HepG2 (cell line): Measurements from ENCODE around the gene HOXA4. TPM values are rescaled to one million over a fixed set of nuclear protein-coding genes. Genes with fewer than 3 reads are reported as not detected.

Experiments
- ARID2 ChIP-seq: sonication (generic); formaldehyde crosslinking; IDR thresholded peaks from 2 replicates; pipeline ENCODE4 v1.8.1; 2022; ENCODE audit warnings: mild to moderate bottlenecking, missing genetic modification reagents, borderline replicate concordance
- ARNT2 ChIP-seq: sonication (generic); formaldehyde crosslinking; IDR thresholded peaks from 2 replicates; pipeline ENCODE4 v1.8.0; 2022; ENCODE audit warnings: mild to moderate bottlenecking, low read depth, missing genetic modification reagents, moderate library complexity
- ATF7-NPFF ChIP-seq: sonication (generic); formaldehyde crosslinking; IDR thresholded peaks from 2 replicates; pipeline ENCODE4 v1.8.1; 2023; ENCODE audit warnings: mild to moderate bottlenecking, low read depth, missing genetic modification reagents, moderate library complexity
- HCFC1 ChIP-seq: fragments of 150-350 bp; IDR thresholded peaks from 2 replicates; pipeline ENCODE4 v1.6.1; 2014; ENCODE audit warnings: low read depth, low read length
- SAP130 ChIP-seq: IDR thresholded peaks from 2 replicates; pipeline ENCODE4 v1.6.1; 2016; ENCODE audit warnings: low read depth
- SMC3 ChIP-seq: IDR thresholded peaks from 2 replicates; pipeline ENCODE4 v1.6.1; 2011; ENCODE audit warnings: low read length, improper control_type of control experiment
- SNAPC2 ChIP-seq: sonication (generic); formaldehyde crosslinking; IDR thresholded peaks from 2 replicates; pipeline ENCODE4 v1.8.1; 2022; ENCODE audit warnings: mild to moderate bottlenecking, missing genetic modification reagents
- ZBTB42 ChIP-seq: sonication (generic); formaldehyde crosslinking; IDR thresholded peaks from 2 replicates; pipeline ENCODE4 v1.5.0; 2020; ENCODE audit warnings: mild to moderate bottlenecking, missing genetic modification reagents
- ZBTB7B ChIP-seq: sonication (generic); formaldehyde crosslinking; IDR thresholded peaks from 2 replicates; pipeline ENCODE4 v1.4.0; 2020; ENCODE audit warnings: missing genetic modification reagents
- ZNF446 ChIP-seq: sonication (generic); formaldehyde crosslinking; IDR thresholded peaks from 2 replicates; pipeline ENCODE4 v1.5.0; 2020; ENCODE audit warnings: mild to moderate bottlenecking, missing genetic modification reagents
- ZNF605 ChIP-seq: sonication (generic); formaldehyde crosslinking; IDR thresholded peaks from 2 replicates; pipeline ENCODE4 v1.8.0; 2022; ENCODE audit warnings: mild to moderate bottlenecking, missing genetic modification reagents
- ZSCAN30 ChIP-seq: sonication (generic); formaldehyde crosslinking; IDR thresholded peaks from 2 replicates; pipeline ENCODE4 v1.5.0; 2020; ENCODE audit warnings: mild to moderate bottlenecking, missing genetic modification reagents
- polyA plus RNA-seq, 8 experiments: library from polyadenylated mRNA; depleted of rRNA in 3 of 8; stranded (reverse) in 7 of 8; unstranded in 1 of 8; fragments of >200 nt; fragmentation: Illumina TruSeq in 4 of 8; extraction: Trizol in 4 of 8; gene quantifications; 2 replicates each; pipeline versions ENCODE4 v1.2.1 to v1.2.3, GENCODE V29; 2011 to 2016; ENCODE audit warnings: low read depth in 4 of 8, missing spikeins in 1 of 8, mixed read lengths in 1 of 8; ENCODE audit not compliant: insufficient read depth in 1 of 8
- total RNA-seq, 5 experiments: library from RNA; depleted of rRNA; stranded (reverse); fragments of >200 nt; fragmentation: Illumina TruSeq; extraction: Trizol; gene quantifications; 2 replicates each; pipeline ENCODE4 v1.2.3, GENCODE V29; 2016; ENCODE audit warnings: low read depth in 1 of 5
- TF ChIP-seq, protein P1 (sequence below): sonication (generic); formaldehyde crosslinking; conservative IDR thresholded peaks from 2 replicates; pipeline ENCODE4 v1.8.0; 2022; ENCODE audit warnings: low read depth, missing genetic modification reagents
- TF ChIP-seq, protein P2 (sequence below): sonication (generic); formaldehyde crosslinking; IDR thresholded peaks from 2 replicates; pipeline ENCODE4 v1.4.0; 2020; ENCODE audit warnings: mild to moderate bottlenecking, missing genetic modification reagents
- TF ChIP-seq, protein P3 (sequence below): sonication (generic); formaldehyde crosslinking; IDR thresholded peaks from 2 replicates; pipeline ENCODE4 v1.4.0; 2020; ENCODE audit warnings: mild to moderate bottlenecking, low read depth, missing genetic modification reagents
- TF ChIP-seq, protein P4 (sequence below): sonication (generic); formaldehyde crosslinking; IDR thresholded peaks from 2 replicates; pipeline ENCODE4 v1.5.0; 2020; ENCODE audit warnings: missing genetic modification reagents
- TF ChIP-seq, protein P5 (sequence below): sonication (generic); formaldehyde crosslinking; IDR thresholded peaks from 2 replicates; pipeline ENCODE4 v1.5.1; 2020; ENCODE audit warnings: missing genetic modification reagents, mild to moderate bottlenecking, borderline replicate concordance

HOXA4 gene
- total and polyA plus RNA-seq, 2 of the 13 experiments (the other 11 are each of a cell fraction or from before 2014, with no cell fraction given) = 2.4 to 5.4 TPM

DNA sequence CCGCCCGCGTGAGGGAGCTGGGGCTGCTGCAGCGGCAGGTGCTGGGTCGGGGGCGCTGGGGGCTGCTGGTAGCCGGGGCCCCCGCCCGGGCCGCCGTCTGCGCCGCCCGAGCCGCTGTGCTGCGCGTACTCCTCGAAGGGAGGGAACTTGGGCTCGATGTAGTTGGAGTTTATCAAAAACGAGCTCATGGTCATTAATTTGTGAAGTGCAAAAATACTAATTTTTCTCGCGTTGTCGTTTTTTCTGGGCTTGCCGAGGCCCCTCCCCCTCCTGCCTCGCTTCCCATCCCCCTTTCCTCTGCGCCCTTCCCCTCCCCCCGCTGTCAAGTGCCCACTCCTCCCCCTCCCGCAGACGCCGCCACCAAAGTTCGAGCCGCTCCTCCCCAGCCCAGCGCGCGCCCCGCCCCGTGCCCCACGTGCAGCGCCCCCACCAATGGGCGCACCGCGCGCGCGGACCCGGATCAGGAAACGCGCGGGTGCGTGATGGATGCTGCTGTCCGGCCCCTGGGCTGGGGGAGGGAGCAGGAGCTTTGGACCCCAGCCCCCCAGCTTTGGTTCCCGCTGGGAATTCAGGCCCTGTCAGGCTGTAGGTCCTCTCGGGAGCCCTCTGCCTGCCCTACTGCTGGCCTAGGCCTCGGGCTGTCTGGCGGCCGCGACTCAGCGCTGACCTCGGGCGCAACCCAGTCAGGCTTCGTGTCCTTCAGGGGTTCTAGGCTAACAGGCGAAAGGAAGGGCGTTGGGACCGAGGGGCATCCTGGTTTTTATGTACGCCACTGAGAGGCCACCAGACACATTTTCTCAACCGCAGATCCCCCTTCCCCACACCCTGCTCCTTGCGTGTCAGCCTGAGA is at the start of gene HOXA4 (continued):
- TF ChIP-seq ZBTB7B (CRISPR knock-in tag) (peak; percentile 73; the same call in 1 of the 2 replicates), ARID2 (peak; percentile 52; the same call in 1 of the 2 replicates), HCFC1 (no peak), ARNT2 (CRISPR knock-in tag) (peak; percentile 70), ZBTB42 (CRISPR knock-in tag) (no peak), SAP130 (CRISPR knock-in tag) (peak; percentile 88), ZSCAN30 (CRISPR knock-in tag) (no peak), ZNF605 (CRISPR knock-in tag) (peak; percentile 69; the same call in 1 of the 2 replicates), SNAPC2 (peak; percentile 78; the same call in 1 of the 2 replicates), ZNF446 (CRISPR knock-in tag) (peak; percentile 35; the same call in 1 of the 2 replicates), ATF7-NPFF (peak; percentile 49; the same call in 1 of the 2 replicates), SMC3 (no peak)
- TF ChIP-seq, protein P1, sequence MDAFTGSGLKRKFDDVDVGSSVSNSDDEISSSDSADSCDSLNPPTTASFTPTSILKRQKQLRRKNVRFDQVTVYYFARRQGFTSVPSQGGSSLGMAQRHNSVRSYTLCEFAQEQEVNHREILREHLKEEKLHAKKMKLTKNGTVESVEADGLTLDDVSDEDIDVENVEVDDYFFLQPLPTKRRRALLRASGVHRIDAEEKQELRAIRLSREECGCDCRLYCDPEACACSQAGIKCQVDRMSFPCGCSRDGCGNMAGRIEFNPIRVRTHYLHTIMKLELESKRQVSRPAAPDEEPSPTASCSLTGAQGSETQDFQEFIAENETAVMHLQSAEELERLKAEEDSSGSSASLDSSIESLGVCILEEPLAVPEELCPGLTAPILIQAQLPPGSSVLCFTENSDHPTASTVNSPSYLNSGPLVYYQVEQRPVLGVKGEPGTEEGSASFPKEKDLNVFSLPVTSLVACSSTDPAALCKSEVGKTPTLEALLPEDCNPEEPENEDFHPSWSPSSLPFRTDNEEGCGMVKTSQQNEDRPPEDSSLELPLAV (CRISPR knock-in tag) = no peak
- TF ChIP-seq, protein P2, sequence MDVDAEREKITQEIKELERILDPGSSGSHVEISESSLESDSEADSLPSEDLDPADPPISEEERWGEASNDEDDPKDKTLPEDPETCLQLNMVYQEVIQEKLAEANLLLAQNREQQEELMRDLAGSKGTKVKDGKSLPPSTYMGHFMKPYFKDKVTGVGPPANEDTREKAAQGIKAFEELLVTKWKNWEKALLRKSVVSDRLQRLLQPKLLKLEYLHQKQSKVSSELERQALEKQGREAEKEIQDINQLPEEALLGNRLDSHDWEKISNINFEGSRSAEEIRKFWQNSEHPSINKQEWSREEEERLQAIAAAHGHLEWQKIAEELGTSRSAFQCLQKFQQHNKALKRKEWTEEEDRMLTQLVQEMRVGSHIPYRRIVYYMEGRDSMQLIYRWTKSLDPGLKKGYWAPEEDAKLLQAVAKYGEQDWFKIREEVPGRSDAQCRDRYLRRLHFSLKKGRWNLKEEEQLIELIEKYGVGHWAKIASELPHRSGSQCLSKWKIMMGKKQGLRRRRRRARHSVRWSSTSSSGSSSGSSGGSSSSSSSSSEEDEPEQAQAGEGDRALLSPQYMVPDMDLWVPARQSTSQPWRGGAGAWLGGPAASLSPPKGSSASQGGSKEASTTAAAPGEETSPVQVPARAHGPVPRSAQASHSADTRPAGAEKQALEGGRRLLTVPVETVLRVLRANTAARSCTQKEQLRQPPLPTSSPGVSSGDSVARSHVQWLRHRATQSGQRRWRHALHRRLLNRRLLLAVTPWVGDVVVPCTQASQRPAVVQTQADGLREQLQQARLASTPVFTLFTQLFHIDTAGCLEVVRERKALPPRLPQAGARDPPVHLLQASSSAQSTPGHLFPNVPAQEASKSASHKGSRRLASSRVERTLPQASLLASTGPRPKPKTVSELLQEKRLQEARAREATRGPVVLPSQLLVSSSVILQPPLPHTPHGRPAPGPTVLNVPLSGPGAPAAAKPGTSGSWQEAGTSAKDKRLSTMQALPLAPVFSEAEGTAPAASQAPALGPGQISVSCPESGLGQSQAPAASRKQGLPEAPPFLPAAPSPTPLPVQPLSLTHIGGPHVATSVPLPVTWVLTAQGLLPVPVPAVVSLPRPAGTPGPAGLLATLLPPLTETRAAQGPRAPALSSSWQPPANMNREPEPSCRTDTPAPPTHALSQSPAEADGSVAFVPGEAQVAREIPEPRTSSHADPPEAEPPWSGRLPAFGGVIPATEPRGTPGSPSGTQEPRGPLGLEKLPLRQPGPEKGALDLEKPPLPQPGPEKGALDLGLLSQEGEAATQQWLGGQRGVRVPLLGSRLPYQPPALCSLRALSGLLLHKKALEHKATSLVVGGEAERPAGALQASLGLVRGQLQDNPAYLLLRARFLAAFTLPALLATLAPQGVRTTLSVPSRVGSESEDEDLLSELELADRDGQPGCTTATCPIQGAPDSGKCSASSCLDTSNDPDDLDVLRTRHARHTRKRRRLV = no peak
- TF ChIP-seq, protein P3, sequence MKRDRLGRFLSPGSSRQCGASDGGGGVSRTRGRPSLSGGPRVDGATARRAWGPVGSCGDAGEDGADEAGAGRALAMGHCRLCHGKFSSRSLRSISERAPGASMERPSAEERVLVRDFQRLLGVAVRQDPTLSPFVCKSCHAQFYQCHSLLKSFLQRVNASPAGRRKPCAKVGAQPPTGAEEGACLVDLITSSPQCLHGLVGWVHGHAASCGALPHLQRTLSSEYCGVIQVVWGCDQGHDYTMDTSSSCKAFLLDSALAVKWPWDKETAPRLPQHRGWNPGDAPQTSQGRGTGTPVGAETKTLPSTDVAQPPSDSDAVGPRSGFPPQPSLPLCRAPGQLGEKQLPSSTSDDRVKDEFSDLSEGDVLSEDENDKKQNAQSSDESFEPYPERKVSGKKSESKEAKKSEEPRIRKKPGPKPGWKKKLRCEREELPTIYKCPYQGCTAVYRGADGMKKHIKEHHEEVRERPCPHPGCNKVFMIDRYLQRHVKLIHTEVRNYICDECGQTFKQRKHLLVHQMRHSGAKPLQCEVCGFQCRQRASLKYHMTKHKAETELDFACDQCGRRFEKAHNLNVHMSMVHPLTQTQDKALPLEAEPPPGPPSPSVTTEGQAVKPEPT (CRISPR knock-in tag) = peak; percentile 32; the same call in 1 of the 2 replicates
- TF ChIP-seq, protein P4, sequence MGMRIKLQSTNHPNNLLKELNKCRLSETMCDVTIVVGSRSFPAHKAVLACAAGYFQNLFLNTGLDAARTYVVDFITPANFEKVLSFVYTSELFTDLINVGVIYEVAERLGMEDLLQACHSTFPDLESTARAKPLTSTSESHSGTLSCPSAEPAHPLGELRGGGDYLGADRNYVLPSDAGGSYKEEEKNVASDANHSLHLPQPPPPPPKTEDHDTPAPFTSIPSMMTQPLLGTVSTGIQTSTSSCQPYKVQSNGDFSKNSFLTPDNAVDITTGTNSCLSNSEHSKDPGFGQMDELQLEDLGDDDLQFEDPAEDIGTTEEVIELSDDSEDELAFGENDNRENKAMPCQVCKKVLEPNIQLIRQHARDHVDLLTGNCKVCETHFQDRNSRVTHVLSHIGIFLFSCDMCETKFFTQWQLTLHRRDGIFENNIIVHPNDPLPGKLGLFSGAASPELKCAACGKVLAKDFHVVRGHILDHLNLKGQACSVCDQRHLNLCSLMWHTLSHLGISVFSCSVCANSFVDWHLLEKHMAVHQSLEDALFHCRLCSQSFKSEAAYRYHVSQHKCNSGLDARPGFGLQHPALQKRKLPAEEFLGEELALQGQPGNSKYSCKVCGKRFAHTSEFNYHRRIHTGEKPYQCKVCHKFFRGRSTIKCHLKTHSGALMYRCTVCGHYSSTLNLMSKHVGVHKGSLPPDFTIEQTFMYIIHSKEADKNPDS (CRISPR knock-in tag) = no peak
- TF ChIP-seq, protein P5, sequence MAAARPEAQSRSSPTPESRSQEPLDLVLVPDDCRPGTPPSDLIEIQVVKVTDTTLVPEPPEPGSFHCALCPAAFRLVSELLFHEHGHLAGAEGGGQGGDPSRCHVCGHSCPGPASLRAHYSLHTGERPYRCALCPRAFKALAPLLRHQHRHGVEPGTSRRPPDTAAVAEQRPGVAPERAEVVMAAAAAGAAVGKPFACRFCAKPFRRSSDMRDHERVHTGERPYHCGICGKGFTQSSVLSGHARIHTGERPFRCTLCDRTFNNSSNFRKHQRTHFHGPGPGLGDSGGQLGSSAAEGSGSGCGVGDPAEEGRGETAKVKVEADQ (CRISPR knock-in tag) = no peak
